Activated CD8-positive, alpha-beta memory T cell treated with anti-CD3 and anti-CD28 coated beads for 24 hours (primary cell): ENCODE results near the gene TMEM106C.
A peak's percentile ranks its signal among the peaks of the same experiment; 100 is the strongest.

Experiments used
- DNase-seq: peaks from one replicate; pipeline ENCODE4 v3.0.0-alpha.2; 2020

The TMEM106C gene

GRCh38 chr12:47963340-47964040 is at the start of gene TMEM106C:
Gene TMEM106C, plus strand, starts transcription at chr12:47963596. Its CDS starts 641 bp downstream, at chr12:47964237.
- peak; percentile 95 for DNase-seq

- no peak for DNase-seq
Measured at GRCh38 chr12:47920913-47921312, 42.5 kb upstream of the TMEM106C start.

GRCh38 chr12:47921907-47922306 is 41.5 kb upstream of the TMEM106C start:
- no peak for DNase-seq

GRCh38 chr12:47927346-47927745 is 36.0 kb upstream of the TMEM106C start:
- DNase-seq, result no peak

- DNase-seq, result no peak
Measured at GRCh38 chr12:47930634-47931033, 32.8 kb upstream of the TMEM106C start.

- DNase-seq, result no peak
Measured at GRCh38 chr12:47931187-47931586, 32.2 kb upstream of the TMEM106C start.

GRCh38 chr12:47935184-47935583 is 28.2 kb upstream of the TMEM106C start:
- DNase-seq, result no peak

- no peak for DNase-seq
Measured at GRCh38 chr12:47938093-47938492, 25.3 kb upstream of the TMEM106C start.

GRCh38 chr12:47938594-47938993 is 24.8 kb upstream of the TMEM106C start:
- no peak for DNase-seq

GRCh38 chr12:47939009-47939601 is 24.3 kb upstream of the TMEM106C start:
- DNase-seq, result peak; percentile 41

- peak; percentile 40 for DNase-seq
Measured at GRCh38 chr12:47940773-47941474, 22.5 kb upstream of the TMEM106C start.

GRCh38 chr12:47941475-47941780 is 22.0 kb upstream of the TMEM106C start:
- peak; percentile 47 for DNase-seq

GRCh38 chr12:47941871-47942613 is 21.4 kb upstream of the TMEM106C start:
- DNase-seq, result peak; percentile 72

- peak; percentile 50 for DNase-seq
Measured at GRCh38 chr12:47942614-47943225, 20.7 kb upstream of the TMEM106C start.

- no peak for DNase-seq
Measured at GRCh38 chr12:47943623-47944340, 19.6 kb upstream of the TMEM106C start.

- DNase-seq, result no peak
Measured at GRCh38 chr12:47944685-47945340, 18.6 kb upstream of the TMEM106C start.

- DNase-seq, result no peak
Measured at GRCh38 chr12:47945341-47945728, 18.1 kb upstream of the TMEM106C start.

- DNase-seq, result no peak
Measured at GRCh38 chr12:47946413-47947323, 16.7 kb upstream of the TMEM106C start.

GRCh38 chr12:47947341-47947740 is 16.1 kb upstream of the TMEM106C start:
- no peak for DNase-seq

GRCh38 chr12:47949441-47950341 is 13.7 kb upstream of the TMEM106C start:
- DNase-seq, result peak; percentile 63
